Gastrocnemius medialis (tissue), 4 donors: Measurements from ENCODE around the gene DNAJC1.

Experiments
- POLR2A ChIP-seq, 2 donors: fragments of 450-650 bp; IDR thresholded peaks; one replicate each; pipeline ENCODE4 v1.6.1; 2017; ENCODE audit warnings: antibody characterized with exemption in 2 of 2, mild to moderate bottlenecking in 2 of 2, moderate library complexity in 2 of 2
- TF ChIP-seq, protein P1 (sequence below), 5 experiments: fragments of 450-650 bp in 3 of 5; fragments of 200-600 bp in 2 of 5; sonication (generic) in 2 of 5; IDR thresholded peaks in 4 of 5; conservative IDR thresholded peaks in 1 of 5; 1 replicate in 4 of 5; 2 replicates in 1 of 5; pipeline ENCODE4 v1.5.1; 2016 to 2019; ENCODE audit warnings: antibody characterized with exemption in 5 of 5, mild to moderate bottlenecking in 3 of 5, moderate library complexity in 3 of 5

DNA sequence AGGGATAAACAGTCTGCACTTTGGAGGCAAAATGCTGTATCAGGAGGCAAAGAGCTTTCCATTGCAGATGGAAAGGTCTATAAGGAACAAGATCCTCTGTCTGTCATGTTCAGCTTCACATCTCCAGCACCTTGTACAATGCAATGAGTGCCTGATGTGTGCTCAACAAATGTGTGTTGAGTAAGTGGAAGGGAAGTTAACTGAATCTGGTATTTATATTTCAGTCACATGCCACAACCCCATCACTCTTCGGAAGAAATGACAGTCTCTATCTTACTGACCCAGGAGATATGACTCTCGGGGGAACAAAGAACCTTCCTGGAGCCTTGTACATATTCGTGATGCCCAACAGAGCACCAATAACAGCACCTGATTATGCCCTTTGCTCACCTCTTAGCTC, 20.0 kb upstream of the DNAJC1 start:
- TF ChIP-seq, protein P1, sequence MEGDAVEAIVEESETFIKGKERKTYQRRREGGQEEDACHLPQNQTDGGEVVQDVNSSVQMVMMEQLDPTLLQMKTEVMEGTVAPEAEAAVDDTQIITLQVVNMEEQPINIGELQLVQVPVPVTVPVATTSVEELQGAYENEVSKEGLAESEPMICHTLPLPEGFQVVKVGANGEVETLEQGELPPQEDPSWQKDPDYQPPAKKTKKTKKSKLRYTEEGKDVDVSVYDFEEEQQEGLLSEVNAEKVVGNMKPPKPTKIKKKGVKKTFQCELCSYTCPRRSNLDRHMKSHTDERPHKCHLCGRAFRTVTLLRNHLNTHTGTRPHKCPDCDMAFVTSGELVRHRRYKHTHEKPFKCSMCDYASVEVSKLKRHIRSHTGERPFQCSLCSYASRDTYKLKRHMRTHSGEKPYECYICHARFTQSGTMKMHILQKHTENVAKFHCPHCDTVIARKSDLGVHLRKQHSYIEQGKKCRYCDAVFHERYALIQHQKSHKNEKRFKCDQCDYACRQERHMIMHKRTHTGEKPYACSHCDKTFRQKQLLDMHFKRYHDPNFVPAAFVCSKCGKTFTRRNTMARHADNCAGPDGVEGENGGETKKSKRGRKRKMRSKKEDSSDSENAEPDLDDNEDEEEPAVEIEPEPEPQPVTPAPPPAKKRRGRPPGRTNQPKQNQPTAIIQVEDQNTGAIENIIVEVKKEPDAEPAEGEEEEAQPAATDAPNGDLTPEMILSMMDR (IDR thresholded peaks at IDR 0.05 in 4 of 5, conservative IDR thresholded peaks at IDR 0.05 in 1 of 5): no peak
- TF ChIP-seq POLR2A (IDR thresholded peaks at IDR 0.05): no peak
